Measurements from ENCODE around the gene PPBP.

The PPBP gene

GRCh38 chr4:73947239-73947985 lies 40.6 kb downstream of the PPBP start:
- H3K4me3 ChIP-seq (ENCODE audit: low read length) = no peak overlapping the region
- no peak for TF ChIP-seq ZNF274 (IDR thresholded peaks at IDR 0.05; ENCODE audit: low read depth, low read length)

GRCh38 chr4:73945674-73946449 lies 42.1 kb downstream of the PPBP start:
- no peak overlapping the region for H3K4me3 ChIP-seq (ENCODE audit: low read length)
- TF ChIP-seq ZNF274 (IDR thresholded peaks at IDR 0.05; ENCODE audit: low read depth, low read length) = no peak

- TF ChIP-seq ZNF274 (IDR thresholded peaks at IDR 0.05; ENCODE audit: low read depth, low read length) = no peak
- H3K4me3 ChIP-seq (ENCODE audit: low read length) = no peak overlapping the region
Observed at GRCh38 chr4:73945140-73945539, 42.9 kb downstream of the PPBP start.

GRCh38 chr4:73944061-73944875 lies 43.7 kb downstream of the PPBP start:
- no peak overlapping the region for H3K4me3 ChIP-seq (ENCODE audit: low read length)
- no peak for TF ChIP-seq ZNF274 (IDR thresholded peaks at IDR 0.05; ENCODE audit: low read depth, low read length)

GRCh38 chr4:73943555-73943954 lies 44.4 kb downstream of the PPBP start:
- no peak for TF ChIP-seq ZNF274 (IDR thresholded peaks at IDR 0.05; ENCODE audit: low read depth, low read length)
- H3K4me3 ChIP-seq (ENCODE audit: low read length) = no peak overlapping the region

- no peak for TF ChIP-seq ZNF274 (IDR thresholded peaks at IDR 0.05; ENCODE audit: low read depth, low read length)
- no peak overlapping the region for H3K4me3 ChIP-seq (ENCODE audit: low read length)
Observed at GRCh38 chr4:73936969-73937368, 51.0 kb downstream of the PPBP start.

All from GM08714 (cell line).